ENCODE measurements around the gene PROSER3.

GRCh38 chr19:35710784-35711723 is 46.9 kb upstream of the PROSER3 start:
- TF ChIP-seq CTCF (IDR thresholded peaks at IDR 0.05) (no peak), ZFX (IDR thresholded peaks at IDR 0.05; ENCODE audit: borderline replicate concordance) (no peak)
